Activated B cell treated with CpG ODN at 0.5 μM for 24 hours (primary cell): ENCODE results near the gene PPFIA3. TPM values are rescaled to one million over a fixed set of nuclear protein-coding genes. Genes with fewer than 3 reads are reported as not detected.

Experiments
- ATAC-seq: fragments of 200-7000 bp; cut with Tn5 transposase; one replicate; pipeline ENCODE4 v1.10.0; 2021; ENCODE audit warnings: low read depth, mild to moderate bottlenecking, moderate library complexity
- CTCF ChIA-PET: fragments of 350-600 bp; sonication (Branson Sonifier 250); formaldehyde crosslinking; loops from one replicate; lab custom pipeline; 2021; ENCODE audit warnings: antibody characterized with exemption; lab: Charles Lee
- POLR2A ChIA-PET: fragments of 350-600 bp; sonication (Branson Sonifier 250); formaldehyde crosslinking; loops from one replicate; lab custom pipeline; 2021; ENCODE audit warnings: antibody characterized with exemption; lab: Charles Lee
- DNase-seq: peaks from one replicate; pipeline ENCODE4 v3.0.0; 2022
- H3K27ac Mint-ChIP-seq: one replicate; pipeline ENCODE4 v1.8.0; 2020; ENCODE audit warnings: mixed read lengths
- H3K27me3 Mint-ChIP-seq: one replicate; pipeline ENCODE4 v1.8.0; 2021; ENCODE audit warnings: mixed read lengths
- H3K36me3 Mint-ChIP-seq: one replicate; pipeline ENCODE4 v1.8.0; 2021; ENCODE audit warnings: low read depth, mixed read lengths
- H3K4me1 Mint-ChIP-seq: one replicate; pipeline ENCODE4 v1.8.0; 2021; ENCODE audit warnings: mixed read lengths
- H3K4me3 Mint-ChIP-seq: one replicate; pipeline ENCODE4 v1.8.0; 2020; ENCODE audit warnings: mild to moderate bottlenecking, mixed read lengths
- H3K9me3 Mint-ChIP-seq: one replicate; pipeline ENCODE4 v1.8.0; 2020; ENCODE audit warnings: mixed read lengths
- CTCF ChIP-seq: fragments of 200-600 bp; IDR thresholded peaks from one replicate; pipeline ENCODE4 v1.8.0; 2022; ENCODE audit warnings: antibody characterized with exemption, mild to moderate bottlenecking
- intact Hi-C: fragments of 100-400 bp; cut with micrococcal nuclease; formaldehyde crosslinking; loops from one replicate; pipeline ENCODE4 v1.15.1; 2024
- total RNA-seq: library from RNA; stranded (reverse); gene quantifications from 2 replicates; pipeline ENCODE4 v1.2.3, GENCODE V29; 2022

Gene PPFIA3
- total RNA-seq, 1 donor from 2014 or later = 3.6 TPM

- intact Hi-C loops = no loop called here
- Mint-ChIP-seq H3K4me3 (no peak within 1 kb of the TSS), H3K36me3 (no peaks in the 10 kb centered on the region), H3K4me1 (peaks cover 6% of the 10 kb centered on the region), H3K9me3 (peaks cover 8% of the 10 kb centered on the region), H3K27me3 (peaks cover 56% of the 10 kb centered on the region), H3K27ac (no peak within 1 kb of the TSS)
- no peak for TF ChIP-seq CTCF
- POLR2A ChIA-PET = no interaction called here
- CTCF ChIA-PET = no interaction called here
- ATAC-seq (peak; percentile 31), DNase-seq (no peak)
Measured at GRCh38 chr19:49157445-49158224, 38.3 kb downstream of the PPFIA3 start, which contains the start of gene TRPM4. Gene TRPM4, plus strand, starts transcription at chr19:49157792. Its CDS starts 75 bp downstream, at chr19:49157867.

- Mint-ChIP-seq H3K27me3 (peaks cover 36% of the 10 kb centered on the region), H3K36me3 (no peaks in the 10 kb centered on the region), H3K4me3 (no peak overlapping the region), H3K27ac (no peak overlapping the region), H3K9me3 (no peaks in the 10 kb centered on the region), H3K4me1 (peaks cover 3% of the 10 kb centered on the region)
- intact Hi-C loops = no loop called here
- TF ChIP-seq CTCF = no peak
- CTCF ChIA-PET = no interaction called here
- DNase-seq = no peak
- ATAC-seq = no peak
- POLR2A ChIA-PET = interaction anchor here (0.7 kb wide), 1 partner anchor 47 kb away, joined by 3 read pairs; no protein-coding TSS in a partner anchor
Measured at GRCh38 chr19:49160450-49161189, 41.3 kb downstream of the PPFIA3 start.

- ATAC-seq (no peak), DNase-seq (no peak)
- Mint-ChIP-seq H3K36me3 (no peaks in the 10 kb centered on the region), H3K27me3 (peaks cover 33% of the 10 kb centered on the region), H3K4me3 (no peak overlapping the region), H3K4me1 (peaks cover 3% of the 10 kb centered on the region), H3K9me3 (no peaks in the 10 kb centered on the region), H3K27ac (no peak overlapping the region)
- CTCF ChIA-PET = no interaction called here
- POLR2A ChIA-PET = interaction anchor here (0.6 kb wide), 1 partner anchor 14 kb away, joined by 3 read pairs; no protein-coding TSS in a partner anchor
- TF ChIP-seq CTCF = no peak
- intact Hi-C loops = no loop called here
Measured at GRCh38 chr19:49161987-49162386, 42.6 kb downstream of the PPFIA3 start.

- Mint-ChIP-seq H3K9me3 (no peaks in the 10 kb centered on the region), H3K27ac (no peak overlapping the region), H3K4me1 (no peaks in the 10 kb centered on the region), H3K4me3 (no peak overlapping the region), H3K36me3 (no peaks in the 10 kb centered on the region), H3K27me3 (peaks cover 22% of the 10 kb centered on the region)
- ChIA-PET CTCF (no interaction called here), POLR2A (no interaction called here)
- DNase-seq = no peak
- intact Hi-C loops = no loop called here
- TF ChIP-seq CTCF = no peak
- no peak for ATAC-seq
Measured at GRCh38 chr19:49165111-49165750, 45.9 kb downstream of the PPFIA3 start.
